Pancreas (tissue), 10 donors: ENCODE measurements around the gene SETBP1. TPM values are rescaled to one million over a fixed set of nuclear protein-coding genes. Genes with fewer than 3 reads are reported as not detected.

Experiments
- ATAC-seq, 4 donors: fragments of 200-7000 bp; cut with Tn5 transposase; one replicate each; pipeline versions ENCODE4 v1.8.0 to v1.9.1; 2020; ENCODE audit warnings: mild to moderate bottlenecking in 4 of 4, moderate library complexity in 4 of 4
- DNase-seq, 6 donors: peaks; one replicate each; pipeline ENCODE4 v3.0.0-alpha.2; 2020
- FAIRE-seq: peaks from 2 replicates; lab custom pipeline; 2012; peaks lifted over from hg19 to GRCh38; lab: Jason Lieb, UNC
- H3K27ac ChIP-seq, 4 donors: fragments of 200-600 bp; sonication (generic); 1 replicate in 3 of 4; 2 replicates in 1 of 4; pipeline versions ENCODE4 v1.5.0 to v1.8.0; 2020
- H3K27me3 ChIP-seq, 4 donors: fragments of 200-600 bp; one replicate each; pipeline ENCODE4 v1.8.0; 2021
- H3K36me3 ChIP-seq, 3 donors: fragments of 200-600 bp; sonication (generic) in 1 of 3; one replicate each; pipeline versions ENCODE4 v1.5.0 to v1.8.0; 2020 to 2021
- H3K4me1 ChIP-seq, 3 donors: fragments of 200-600 bp; one replicate each; pipeline ENCODE4 v1.8.0; 2021
- H3K4me3 ChIP-seq, 4 donors: fragments of 200-600 bp; sonication (generic) in 2 of 4; one replicate each; pipeline versions ENCODE4 v1.5.0 to v1.8.0; 2020 to 2021
- H3K9me3 ChIP-seq, 4 donors: fragments of 200-600 bp; one replicate each; pipeline ENCODE4 v1.8.0; 2021
- WGBS, 2 donors: extraction: QIAGEN DNeasy Blood & Tissue Kit; methylation state at CpG; one replicate each; pipeline ENCODE4 v1.1.7; 2013; 5-methylcytosine and 5-hydroxymethylcytosine counted together
- intact Hi-C, 3 donors: fragments of 100-400 bp; cut with DNase I; formaldehyde crosslinking; loops; one replicate each; pipeline versions ENCODE4 v1.11.1 to v1.14.2; 2022
- polyA plus RNA-seq, 2 donors: library from polyadenylated mRNA; stranded (reverse); fragments of 200-250 nt; gene quantifications; one replicate each; pipeline ENCODE4 v1.2.3, GENCODE V29; 2013
- total RNA-seq, 6 donors: library from RNA; stranded (reverse); fragmentation: NEBNext Ultra II Directional in 4 of 6; extraction: Animal tissue kit (Norgen Biotek cat#: 25700) in 4 of 6; gene quantifications; one replicate each; pipeline versions ENCODE4 v1.2.1 to v1.2.4, GENCODE V29; 2021 to 2023
- TF ChIP-seq, protein P1 (sequence below), 4 donors: fragments of 200-600 bp; sonication (generic) in 3 of 4; IDR thresholded peaks; one replicate each; pipeline versions ENCODE4 v1.5.0 to v1.8.0; 2021; ENCODE audit warnings: antibody characterized with exemption in 4 of 4
- donor health status: healthy with polysubstance abuse.
- donor health status: DM: no; HTN: no; CAD: no; lungs with moderate emphysema.
- donor health status: DM: no; HTN: no; CAD: no.
- donor health status: control.
- donor health status: control.
- donor health status: Bipolar disorder and iron deficiency.
- donor health status: DM: yes; HTN: yes; CAD: no.
- donor health status: DM: no; HTN: no; CAD: no.
- donor health status: DM: no; HTN: no; CAD: no.
- donor health status: DM: yes; HTN: yes; CAD: no.

Gene SETBP1
- total and polyA plus RNA-seq, 8 donors, result 3.9 to 24.0 (median 18.1) TPM

DNA sequence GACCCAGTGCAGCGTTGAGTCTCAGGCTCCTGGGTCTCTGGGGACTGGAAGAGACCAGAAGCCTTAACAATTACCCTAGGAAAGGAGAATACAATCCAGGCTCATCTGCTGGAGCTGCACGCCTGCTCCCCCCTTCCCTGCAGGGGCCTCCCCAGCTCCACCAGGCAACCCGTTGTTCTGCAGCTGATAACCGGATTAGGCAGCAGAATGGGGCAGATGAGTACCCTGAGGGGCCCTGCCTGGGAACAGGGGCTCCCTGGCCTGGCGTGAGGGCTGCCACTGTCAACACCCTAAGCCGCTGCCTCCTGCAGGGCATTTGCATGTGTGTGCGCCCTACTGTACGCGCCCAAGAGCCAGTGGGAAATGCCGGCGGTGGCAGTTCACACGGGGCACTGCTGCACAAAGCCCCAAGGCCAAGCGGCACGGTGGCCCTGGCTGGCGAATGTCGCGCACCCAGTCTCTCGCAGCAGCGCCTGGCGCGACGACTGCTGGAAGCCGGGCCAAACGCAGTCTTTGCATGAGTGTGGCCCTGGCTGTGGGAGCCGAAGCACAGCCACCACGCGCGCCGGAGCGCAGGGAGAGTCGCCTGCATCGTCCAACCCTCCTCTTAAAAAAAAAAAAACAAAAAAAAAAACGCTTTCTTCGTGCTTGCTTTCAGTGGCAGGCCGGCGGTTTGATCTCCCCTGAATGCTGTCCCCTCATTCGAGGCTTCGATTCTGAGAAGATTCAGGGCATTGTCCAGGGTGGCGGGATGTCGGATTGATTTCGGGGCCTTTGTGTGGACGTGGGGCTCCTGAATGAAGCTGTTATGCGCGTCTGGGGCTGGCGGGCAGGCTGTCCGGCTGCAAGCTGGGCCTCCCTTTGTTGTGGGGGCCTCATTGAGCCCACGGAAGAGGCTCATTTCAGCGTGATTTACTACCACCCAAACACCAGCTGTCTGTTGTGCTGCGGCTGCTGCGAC is 63.8 kb downstream of the SETBP1 start:
- no peak for FAIRE-seq
- no peaks in the 10 kb centered on the region for H3K36me3 ChIP-seq
- ATAC-seq, result peak; percentile 48 to 88 (median 71)
- H3K9me3 ChIP-seq, result no peaks in the 10 kb centered on the region
- H3K27ac ChIP-seq, result peak overlapping the region in 1 of 4 donors; percentile 15
- TF ChIP-seq, protein P1, sequence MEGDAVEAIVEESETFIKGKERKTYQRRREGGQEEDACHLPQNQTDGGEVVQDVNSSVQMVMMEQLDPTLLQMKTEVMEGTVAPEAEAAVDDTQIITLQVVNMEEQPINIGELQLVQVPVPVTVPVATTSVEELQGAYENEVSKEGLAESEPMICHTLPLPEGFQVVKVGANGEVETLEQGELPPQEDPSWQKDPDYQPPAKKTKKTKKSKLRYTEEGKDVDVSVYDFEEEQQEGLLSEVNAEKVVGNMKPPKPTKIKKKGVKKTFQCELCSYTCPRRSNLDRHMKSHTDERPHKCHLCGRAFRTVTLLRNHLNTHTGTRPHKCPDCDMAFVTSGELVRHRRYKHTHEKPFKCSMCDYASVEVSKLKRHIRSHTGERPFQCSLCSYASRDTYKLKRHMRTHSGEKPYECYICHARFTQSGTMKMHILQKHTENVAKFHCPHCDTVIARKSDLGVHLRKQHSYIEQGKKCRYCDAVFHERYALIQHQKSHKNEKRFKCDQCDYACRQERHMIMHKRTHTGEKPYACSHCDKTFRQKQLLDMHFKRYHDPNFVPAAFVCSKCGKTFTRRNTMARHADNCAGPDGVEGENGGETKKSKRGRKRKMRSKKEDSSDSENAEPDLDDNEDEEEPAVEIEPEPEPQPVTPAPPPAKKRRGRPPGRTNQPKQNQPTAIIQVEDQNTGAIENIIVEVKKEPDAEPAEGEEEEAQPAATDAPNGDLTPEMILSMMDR (IDR thresholded peaks at IDR 0.05), result no peak
- H3K4me3 ChIP-seq, result no peak overlapping the region
- 56 to 57% methylated on average over 49 to 50 of the region's 50 CpGs for WGBS, 2 donors
- peak; percentile 65 to 88 (median 74) for DNase-seq
- peaks cover 3 to 10% (median 4%) of the 10 kb centered on the region in 3 donors for H3K4me1 ChIP-seq
- H3K27me3 ChIP-seq, result no peaks in the 10 kb centered on the region
- intact Hi-C loops, result no loop called here

DNA sequence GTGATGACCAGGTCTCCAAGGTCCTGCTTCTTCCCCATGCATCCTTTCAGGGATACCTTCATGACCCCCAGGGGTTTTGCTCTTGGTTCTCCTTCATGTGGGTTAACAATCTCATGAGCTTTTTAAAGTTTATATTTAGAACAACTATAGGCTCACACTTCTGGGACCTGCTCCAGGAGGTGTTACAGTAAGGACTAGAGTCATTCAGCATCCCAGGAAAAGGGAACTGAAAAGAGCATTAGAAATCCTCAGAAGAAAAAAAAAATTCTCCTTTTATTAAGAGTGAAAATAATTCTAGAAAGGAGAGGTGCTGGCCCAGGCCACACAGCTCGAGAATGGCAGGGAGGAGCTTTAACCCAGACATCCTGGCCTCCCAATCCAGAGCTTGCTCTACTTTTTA is 66.5 kb downstream of the SETBP1 start:
- no peaks in the 10 kb centered on the region for H3K27me3 ChIP-seq
- intact Hi-C loops, result no loop called here
- H3K4me1 ChIP-seq, result peaks cover 0 to 9% (median 4%) of the 10 kb centered on the region in 3 donors
- DNase-seq, result no peak
- H3K27ac ChIP-seq, result no peak overlapping the region
- no peaks in the 10 kb centered on the region for H3K9me3 ChIP-seq
- 75 to 82% methylated on average over 1 of the region's 1 CpG for WGBS, 2 donors
- ATAC-seq, result no peak
- H3K36me3 ChIP-seq, result no peaks in the 10 kb centered on the region
- TF ChIP-seq, protein P1 (IDR thresholded peaks at IDR 0.05), result no peak
- FAIRE-seq, result no peak
- no peak overlapping the region for H3K4me3 ChIP-seq

DNA sequence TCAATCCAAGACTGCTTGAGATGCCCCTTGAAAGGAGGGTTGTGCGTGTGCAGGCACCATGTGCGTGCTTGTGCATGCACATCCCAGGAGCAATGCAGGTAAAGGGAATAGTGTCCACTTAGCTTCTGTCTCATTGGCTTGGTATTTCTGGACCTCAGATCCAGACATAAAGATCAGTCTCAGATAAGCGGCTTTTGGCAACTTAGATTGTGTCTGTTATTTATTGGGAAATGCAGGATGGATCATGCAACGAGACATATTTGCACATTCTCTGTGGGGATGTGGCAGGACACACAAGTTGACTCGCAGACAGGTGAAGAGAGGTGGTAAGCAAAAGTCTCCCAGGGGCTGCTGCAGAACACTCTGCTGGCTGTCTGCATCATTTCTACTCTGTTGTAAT is 67.9 kb downstream of the SETBP1 start:
- ATAC-seq (no peak), FAIRE-seq (no peak), DNase-seq (no peak)
- no peak overlapping the region for H3K27ac ChIP-seq
- H3K36me3 ChIP-seq, result no peaks in the 10 kb centered on the region
- no peaks in the 10 kb centered on the region for H3K27me3 ChIP-seq
- intact Hi-C loops, result no loop called here
- H3K4me3 ChIP-seq, result no peak overlapping the region
- H3K9me3 ChIP-seq, result no peaks in the 10 kb centered on the region
- WGBS, 2 donors, result 76 to 83% methylated on average over 5 of the region's 5 CpGs
- peaks cover 0 to 4% (median 0%) of the 10 kb centered on the region in 3 donors for H3K4me1 ChIP-seq
- TF ChIP-seq, protein P1 (IDR thresholded peaks at IDR 0.05), result no peak

DNA sequence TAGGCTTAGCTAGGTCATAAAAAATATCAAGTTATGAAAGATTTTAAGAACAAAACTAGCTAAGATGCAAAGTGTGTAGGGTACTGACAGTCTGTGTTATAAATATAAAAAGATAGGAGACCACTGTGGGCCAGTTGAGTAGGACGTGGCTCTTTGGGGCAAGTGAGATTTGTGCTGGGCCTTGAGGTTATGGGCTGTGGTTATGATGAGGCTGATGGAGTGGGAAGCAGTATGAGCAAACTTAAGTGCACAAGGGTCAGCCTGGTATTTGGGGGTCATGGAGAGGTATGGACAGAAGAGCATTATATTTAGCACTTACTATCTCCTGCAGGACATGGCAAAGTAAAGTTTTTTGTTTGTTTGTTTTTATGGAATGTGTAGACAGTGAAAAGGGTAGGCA is 70.1 kb downstream of the SETBP1 start:
- Histone ChIP-seq H3K4me3 (no peak overlapping the region), H3K27me3 (no peaks in the 10 kb centered on the region), H3K9me3 (no peaks in the 10 kb centered on the region), H3K36me3 (no peaks in the 10 kb centered on the region), H3K4me1 (no peaks in the 10 kb centered on the region), H3K27ac (no peak overlapping the region)
- DNase-seq, result no peak
- ATAC-seq, result no peak
- 96 to 100% methylated on average over 1 of the region's 1 CpG for WGBS, 2 donors
- TF ChIP-seq, protein P1 (IDR thresholded peaks at IDR 0.05), result no peak
- no peak for FAIRE-seq
- intact Hi-C loops, result no loop called here

DNA sequence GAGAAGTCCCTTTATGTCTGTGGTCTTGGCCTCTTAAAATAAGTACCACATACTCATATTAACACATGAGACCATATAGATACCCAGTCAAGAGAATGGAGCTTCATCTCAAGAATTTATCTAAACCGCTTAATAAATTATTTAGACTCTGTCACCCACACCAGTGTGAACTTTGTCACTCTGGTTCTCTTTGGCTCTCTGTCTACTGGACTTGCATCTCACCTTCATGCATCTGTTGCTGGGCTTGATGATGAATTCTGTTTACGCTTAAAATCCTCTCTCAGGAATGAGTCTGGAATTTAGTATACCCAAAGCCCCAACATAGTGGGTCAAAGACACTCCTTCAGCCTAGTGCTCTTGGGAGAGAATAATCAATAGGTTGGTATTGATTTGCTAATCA is 73.9 kb downstream of the SETBP1 start:
- Histone ChIP-seq H3K4me1 (no peaks in the 10 kb centered on the region), H3K9me3 (no peaks in the 10 kb centered on the region), H3K4me3 (no peak overlapping the region), H3K36me3 (no peaks in the 10 kb centered on the region), H3K27me3 (no peaks in the 10 kb centered on the region), H3K27ac (no peak overlapping the region)
- TF ChIP-seq, protein P1 (IDR thresholded peaks at IDR 0.05), result no peak
- intact Hi-C loops, result no loop called here
- no peak for FAIRE-seq
- no peak for DNase-seq
- ATAC-seq, result no peak
- WGBS, 2 donors, result 97% methylated on average over 2 of the region's 2 CpGs
